ENCODE data around the gene ACTC1. TPM values are rescaled to one million over a fixed set of nuclear protein-coding genes. Genes with fewer than 3 reads are reported as not detected.

Gene ACTC1
- total and polyA plus RNA-seq, 2 of the 13 experiments (the other 11 are each of a cell fraction or from before 2014, with no cell fraction given) = not detected

DNA sequence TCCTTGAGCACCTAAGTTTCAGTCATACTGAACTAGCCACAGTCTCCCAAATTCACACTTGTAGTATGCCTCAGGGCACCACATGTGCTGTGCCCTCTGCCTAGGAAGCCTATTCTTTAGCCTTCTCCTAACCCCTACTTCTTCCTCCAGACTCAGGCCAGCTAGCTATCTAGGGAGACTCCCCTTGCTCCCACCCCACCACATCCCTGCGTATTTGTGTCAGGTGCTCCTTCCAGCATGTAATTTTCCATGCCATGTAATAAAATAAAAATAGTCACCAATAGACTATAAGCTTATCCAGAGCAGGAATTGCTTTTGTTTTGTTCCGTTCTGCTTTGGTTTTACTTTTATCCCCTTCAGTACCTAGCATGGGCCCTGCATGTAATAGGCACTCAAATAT, 25.6 kb downstream of the ACTC1 start:
- no peak for FAIRE-seq
- in situ Hi-C loops (cut with HindIII; ENCODE audit: extremely low pct_ligation_motif_present, low pct_unique_long_range_greater_than_20kb) = no loop called here
- POLR2A ChIA-PET = no interaction called here

DNA sequence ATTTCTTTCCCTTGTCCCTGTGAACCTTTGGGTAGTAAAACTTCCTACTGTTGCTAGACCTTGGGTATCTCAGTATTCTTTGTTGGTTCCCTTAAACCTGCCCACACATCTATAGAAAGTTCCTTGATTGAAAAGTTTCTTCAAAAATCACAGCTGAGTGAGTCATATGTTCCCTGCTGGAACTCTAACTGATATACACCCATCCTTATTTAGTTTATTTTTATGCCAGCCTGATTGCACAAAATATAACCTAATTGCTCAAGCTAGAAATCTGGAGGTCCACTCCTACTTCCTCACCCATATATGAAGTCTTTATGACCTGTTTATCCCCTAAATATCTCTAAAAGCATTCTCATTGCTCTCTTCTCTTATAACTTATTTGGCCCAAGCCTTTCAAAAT, 26.8 kb downstream of the ACTC1 start:
- no TSS peak for BruUV-seq (replicated peaks)
- Histone ChIP-seq H2AFZ (ENCODE audit: low read length) (no peak overlapping the region), H3K27ac (ENCODE audit: extremely low read length, insufficient read depth, low read length) (no peak overlapping the region), H4K20me1 (ENCODE audit: insufficient read depth, low read length) (no peaks in the 10 kb centered on the region), H3K9ac (ENCODE audit: insufficient read depth, low read depth, low read length) (no peak overlapping the region), H3K4me3 (replicated peaks in 1 of 3; ENCODE audit: insufficient read depth in 1 of 3, low read depth in 2 of 3, low read length in 3 of 3) (no peak overlapping the region), H3K36me3 (replicated peaks in 1 of 2; ENCODE audit: control insufficient read depth in 1 of 2, insufficient read depth in 2 of 2, low read length in 2 of 2) (no peaks in the 10 kb centered on the region), H3K79me2 (ENCODE audit: insufficient read depth, low read length) (no peaks in the 10 kb centered on the region), H3K9me3 (ENCODE audit: low read length) (no peaks in the 10 kb centered on the region), H3K4me2 (ENCODE audit: low read depth, low read length) (no peak overlapping the region), H3K27me3 (ENCODE audit: control insufficient read depth in 1 of 2, insufficient read depth in 2 of 2, low read length in 2 of 2) (peaks cover 0 to 16% of the 10 kb centered on the region in 2 experiments; a peak in 2 of 5 replicates), H3K4me1 (ENCODE audit: insufficient read depth, low read length) (no peaks in the 10 kb centered on the region)
- CTCF ChIA-PET (ENCODE audit: low intra/inter-chr PET ratio, low total read pairs) = no interaction called here
- TF ChIP-seq, protein P1, sequence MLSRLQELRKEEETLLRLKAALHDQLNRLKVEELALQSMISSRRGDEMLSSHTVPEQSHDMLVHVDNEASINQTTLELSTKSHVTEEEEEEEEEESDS (CRISPR knock-in tag; IDR thresholded peaks at IDR 0.05; ENCODE audit: borderline replicate concordance) = no peak
- TF ChIP-seq SKI (IDR thresholded peaks at IDR 0.05; ENCODE audit: partially characterized antibody) (no peak), TEAD3 (CRISPR knock-in tag; optimal IDR thresholded peaks at IDR 0.05; ENCODE audit: borderline replicate concordance) (no peak), SIX1 (CRISPR knock-in tag; IDR thresholded peaks at IDR 0.05; ENCODE audit: borderline replicate concordance) (no peak), GATAD1 (CRISPR knock-in tag; IDR thresholded peaks at IDR 0.05) (no peak), EZH2 (conservative IDR thresholded peaks at IDR 0.05; ENCODE audit: low read depth, low read length) (no peak)
- no peak for FAIRE-seq
- POLR2A ChIA-PET = no interaction called here
- no peak for DNase-seq (ENCODE audit: low spot score)
- ATAC-seq = no peak
- in situ Hi-C loops (cut with HindIII; ENCODE audit: extremely low pct_ligation_motif_present, low pct_unique_long_range_greater_than_20kb) = no loop called here
- intact Hi-C loops (cut with micrococcal nuclease; ENCODE audit: unreplicated experiment) = no loop called here

More for the DNA sequence above, 25.6 kb downstream of the ACTC1 start:
- BruUV-seq (replicated peaks) = no TSS peak
- H3K36me3 ChIP-seq (replicated peaks in 1 of 2; ENCODE audit: control insufficient read depth in 1 of 2, insufficient read depth in 2 of 2, low read length in 2 of 2) = no peaks in the 10 kb centered on the region
- no peaks in the 10 kb centered on the region for H4K20me1 ChIP-seq (ENCODE audit: insufficient read depth, low read length)
- no peaks in the 10 kb centered on the region for H3K4me1 ChIP-seq (ENCODE audit: insufficient read depth, low read length)
- H3K9me3 ChIP-seq (ENCODE audit: low read length) = no peaks in the 10 kb centered on the region
- DNase-seq (ENCODE audit: low spot score) (no peak), ATAC-seq (no peak)
- no peak overlapping the region for H2AFZ ChIP-seq (ENCODE audit: low read length)
- TF ChIP-seq CEBPG (CRISPR knock-in tag; IDR thresholded peaks at IDR 0.05) (no peak), PRPF4 (IDR thresholded peaks at IDR 0.05; ENCODE audit: low read depth, low read length, poor library complexity, severe bottlenecking) (no peak)
- H3K9ac ChIP-seq (ENCODE audit: insufficient read depth, low read depth, low read length) = no peak overlapping the region
- intact Hi-C loops (cut with micrococcal nuclease; ENCODE audit: unreplicated experiment) = no loop called here
- 25% methylated on average over 2 of the region's 2 CpGs for WGBS (ENCODE audit: low lambda C conversion rate)
- CTCF ChIA-PET (ENCODE audit: low intra/inter-chr PET ratio, low total read pairs) = no interaction called here
- no peak overlapping the region for H3K4me2 ChIP-seq (ENCODE audit: low read depth, low read length)
- H3K4me3 ChIP-seq (replicated peaks in 1 of 3; ENCODE audit: insufficient read depth in 1 of 3, low read depth in 2 of 3, low read length in 3 of 3) = no peak overlapping the region
- peaks cover 0 to 16% of the 10 kb centered on the region in 2 experiments; a peak in 2 of 5 replicates for H3K27me3 ChIP-seq (ENCODE audit: control insufficient read depth in 1 of 2, insufficient read depth in 2 of 2, low read length in 2 of 2)
- H3K27ac ChIP-seq (ENCODE audit: extremely low read length, insufficient read depth, low read length) = no peak overlapping the region
- no peaks in the 10 kb centered on the region for H3K79me2 ChIP-seq (ENCODE audit: insufficient read depth, low read length)

Measured in HepG2 (cell line).